GM21515 (cell line): ENCODE data around the gene GBA2.

Experiments used
- ATAC-seq: cut with Tn5 transposase; IDR thresholded peaks from one replicate; pipeline ENCODE4 v1.9.1; 2021; ENCODE audit not compliant: unreplicated experiment

GBA2 gene

DNA sequence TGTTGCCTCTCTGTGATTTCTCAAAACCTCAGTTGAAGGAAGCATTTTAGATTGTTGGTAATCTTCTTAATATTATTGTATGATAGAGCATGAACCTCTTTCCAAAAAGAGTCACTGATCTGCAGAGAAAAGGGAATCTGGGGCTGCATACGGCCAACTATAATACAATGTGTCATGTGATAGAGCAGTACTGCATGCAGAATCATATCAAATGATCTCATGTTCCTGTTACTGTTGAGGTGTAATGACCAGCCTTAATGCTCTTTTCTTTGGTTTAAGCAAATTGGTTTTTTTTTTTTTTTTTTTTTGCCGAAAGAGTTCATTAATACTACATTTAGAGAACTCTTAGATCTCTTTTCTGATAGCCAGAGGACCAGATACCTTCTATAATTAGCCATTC, 18.0 kb upstream of the GBA2 start:
- ATAC-seq = no peak

DNA sequence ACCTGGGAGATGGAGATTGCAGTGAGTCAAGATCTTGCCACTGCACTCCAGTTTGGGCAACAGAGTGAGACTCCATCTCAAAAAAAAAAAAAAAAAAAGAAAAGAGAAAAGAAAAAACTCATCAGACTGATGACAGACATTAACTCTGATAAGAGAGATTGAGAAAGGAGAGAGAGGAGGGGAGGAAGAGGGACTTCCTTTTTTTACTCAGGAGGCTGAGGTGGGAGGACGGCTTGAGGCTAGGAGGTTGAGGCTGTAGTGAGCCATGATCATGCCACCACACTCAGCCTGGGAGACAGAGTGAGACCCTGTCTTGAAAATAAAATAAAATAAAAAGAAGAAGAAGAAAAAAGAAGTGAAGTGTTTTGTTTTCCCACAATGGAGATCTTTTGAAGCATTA, 14.8 kb upstream of the GBA2 start:
- no peak for ATAC-seq

GRCh38 chr9:35763181-35763580, 14.2 kb upstream of the GBA2 start:
- ATAC-seq = no peak

DNA sequence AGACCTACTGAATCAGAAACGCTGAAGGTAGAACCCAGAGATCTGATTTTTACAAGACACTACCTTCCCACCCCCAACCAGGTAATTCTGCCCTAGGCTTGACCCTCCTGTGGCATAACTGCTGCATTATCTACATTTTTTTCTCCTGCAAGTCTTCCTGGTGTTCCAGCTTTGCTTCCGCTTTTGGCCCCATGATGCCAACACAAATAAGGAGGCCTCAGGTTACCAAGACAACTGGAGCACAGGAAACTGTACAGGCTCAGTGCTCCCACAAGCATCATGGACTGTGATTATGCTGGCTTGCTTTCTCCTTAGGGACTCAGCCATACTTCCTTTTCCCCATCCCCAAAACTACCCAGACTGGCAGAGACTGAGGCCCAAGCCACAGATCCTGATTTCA, 11.6 kb upstream of the GBA2 start:
- ATAC-seq = no peak

DNA sequence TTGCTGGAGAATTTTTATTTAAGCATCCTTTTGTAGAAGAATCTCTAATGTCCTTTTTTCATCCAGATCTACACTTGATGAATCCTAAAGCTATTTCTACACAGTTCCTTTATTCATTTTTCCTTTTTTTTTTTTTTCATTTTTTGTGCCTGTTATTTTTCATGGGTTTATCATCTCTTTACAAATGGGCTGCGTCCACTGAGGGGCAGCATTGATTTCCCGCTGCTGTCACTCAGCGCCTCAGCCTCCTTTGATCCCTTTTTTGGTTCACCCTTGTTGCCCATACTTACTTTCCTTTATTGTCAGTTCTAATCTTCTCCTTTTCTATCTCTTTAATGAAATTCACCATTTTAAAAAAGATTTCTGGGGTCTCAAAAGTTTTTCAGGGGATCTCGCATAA, 10.8 kb upstream of the GBA2 start:
- no peak for ATAC-seq

DNA sequence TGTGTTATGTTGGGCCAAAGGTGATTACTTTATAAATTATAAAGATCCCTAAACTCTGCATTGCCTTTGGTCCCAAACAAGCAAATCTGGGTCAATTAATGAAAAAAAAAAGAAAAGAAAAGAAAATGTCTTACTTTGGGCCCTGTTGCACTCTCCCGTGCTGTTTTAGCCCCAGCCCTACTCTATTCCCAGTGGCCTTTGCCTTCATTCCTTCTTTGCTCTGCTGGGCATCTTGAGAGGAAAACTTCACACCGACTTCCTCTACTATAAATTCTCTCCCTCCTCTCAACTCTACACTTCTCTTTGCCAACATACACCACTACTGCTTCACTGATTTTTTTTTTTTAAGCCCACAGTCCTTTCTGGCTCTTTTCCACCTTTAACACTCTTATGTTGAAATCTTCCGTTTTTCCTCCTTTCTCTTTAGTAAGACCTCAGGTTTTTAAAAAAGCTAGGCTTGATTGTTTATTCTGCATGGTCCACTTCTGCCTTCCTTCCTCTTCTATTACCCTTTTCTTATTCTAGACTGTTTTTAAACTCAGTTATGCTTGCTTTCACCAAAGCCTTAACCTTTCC, 9.5 kb upstream of the GBA2 start:
- ATAC-seq = no peak

DNA sequence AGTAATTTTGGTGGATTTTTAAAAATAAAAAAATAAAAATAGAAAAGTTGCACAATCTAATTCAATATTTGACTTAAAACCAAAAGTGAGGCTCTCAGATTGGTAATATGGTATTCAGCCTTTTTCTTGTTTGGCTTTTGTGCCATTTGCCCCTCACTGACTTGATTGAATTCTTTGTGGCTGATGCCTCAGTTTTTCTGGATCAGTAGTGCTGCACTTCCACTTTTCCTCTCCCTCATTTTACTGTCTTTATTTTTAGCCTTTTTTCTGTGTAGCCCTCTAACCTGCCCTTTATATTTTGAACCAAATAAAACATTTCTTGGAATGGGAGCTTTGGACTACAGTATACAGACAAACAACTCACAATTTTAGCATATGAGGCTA, 8.9 kb upstream of the GBA2 start:
- ATAC-seq = no peak

DNA sequence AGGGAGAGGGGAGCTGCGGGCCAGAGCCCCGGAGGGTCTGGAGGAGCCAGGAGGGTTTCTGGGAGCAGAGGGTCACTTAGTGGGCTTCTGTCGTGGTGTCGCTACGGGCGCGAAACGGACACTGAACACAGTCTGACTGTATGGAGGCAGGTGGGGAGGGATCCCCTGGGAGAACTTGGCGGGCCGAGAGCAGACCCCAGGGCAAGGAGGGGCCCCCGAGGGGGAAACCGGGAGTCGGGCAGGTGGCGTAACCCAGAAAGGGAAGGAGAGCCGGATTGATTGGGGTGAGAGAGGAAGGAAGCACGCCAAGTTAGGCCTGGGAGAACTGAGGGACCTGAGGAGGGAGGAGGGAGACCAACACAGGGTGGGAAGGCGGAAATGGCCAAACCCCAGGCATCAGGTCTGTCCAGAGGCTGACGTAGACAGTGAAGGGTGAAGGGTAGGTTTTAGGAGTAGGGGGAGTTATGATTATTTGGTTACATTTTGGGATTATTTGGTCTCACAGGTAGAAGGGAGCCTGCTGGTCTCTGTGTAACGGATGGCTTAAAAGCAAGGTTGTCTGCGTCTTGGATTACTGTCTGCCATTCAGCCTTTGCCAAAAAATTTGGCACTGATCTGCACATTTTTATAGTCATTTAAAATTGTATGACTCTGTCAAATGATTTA, 8.3 kb upstream of the GBA2 start:
- ATAC-seq = peak; percentile 43

- ATAC-seq = peak; percentile 53
These were observed 7.5 kb upstream of the GBA2 start for GRCh38 chr9:35756275-35757225.

GRCh38 chr9:35755071-35755470, 6.0 kb upstream of the GBA2 start:
- no peak for ATAC-seq

- ATAC-seq = no peak
These were observed 5.2 kb upstream of the GBA2 start, which contains the start of gene MSMP for GRCh38 chr9:35754264-35754663. MSMP (minus strand) TSS chr9:35754276; CDS start chr9:35754129, 147 bp downstream.

DNA sequence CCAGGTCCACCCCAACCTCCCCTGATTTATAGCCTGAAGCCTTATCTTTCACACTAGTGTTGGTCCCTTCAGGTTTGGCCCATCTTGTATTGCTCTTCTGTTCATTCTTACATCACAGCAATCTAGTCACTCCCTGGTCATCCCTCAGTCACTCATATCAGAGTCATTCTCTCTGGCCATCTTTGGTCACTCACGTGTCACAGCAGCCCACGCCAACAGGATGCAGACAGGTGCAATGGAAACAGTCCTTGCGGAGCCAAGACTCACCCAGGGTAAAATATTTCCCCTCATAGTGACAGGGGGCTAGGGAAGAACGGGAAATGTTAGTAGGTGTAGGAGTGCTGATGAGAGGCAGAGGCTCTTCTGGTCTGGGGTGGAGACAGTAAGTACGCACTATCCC, 4.4 kb upstream of the GBA2 start:
- ATAC-seq = no peak

DNA sequence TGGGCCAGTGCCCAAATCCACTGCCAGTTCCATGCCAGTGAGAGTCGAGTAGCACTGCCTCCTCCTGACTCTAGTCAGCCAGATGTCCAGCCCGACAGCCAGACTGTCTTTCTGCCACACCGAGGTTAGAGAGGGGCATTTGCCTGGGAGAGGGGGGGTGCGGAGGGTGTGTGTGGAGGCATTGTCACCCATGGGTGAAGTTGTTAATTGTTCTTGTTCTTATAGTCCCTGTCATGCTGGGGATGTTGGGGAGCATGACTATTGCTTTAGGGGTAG, 1.2 kb upstream of the GBA2 start:
- no peak for ATAC-seq

DNA sequence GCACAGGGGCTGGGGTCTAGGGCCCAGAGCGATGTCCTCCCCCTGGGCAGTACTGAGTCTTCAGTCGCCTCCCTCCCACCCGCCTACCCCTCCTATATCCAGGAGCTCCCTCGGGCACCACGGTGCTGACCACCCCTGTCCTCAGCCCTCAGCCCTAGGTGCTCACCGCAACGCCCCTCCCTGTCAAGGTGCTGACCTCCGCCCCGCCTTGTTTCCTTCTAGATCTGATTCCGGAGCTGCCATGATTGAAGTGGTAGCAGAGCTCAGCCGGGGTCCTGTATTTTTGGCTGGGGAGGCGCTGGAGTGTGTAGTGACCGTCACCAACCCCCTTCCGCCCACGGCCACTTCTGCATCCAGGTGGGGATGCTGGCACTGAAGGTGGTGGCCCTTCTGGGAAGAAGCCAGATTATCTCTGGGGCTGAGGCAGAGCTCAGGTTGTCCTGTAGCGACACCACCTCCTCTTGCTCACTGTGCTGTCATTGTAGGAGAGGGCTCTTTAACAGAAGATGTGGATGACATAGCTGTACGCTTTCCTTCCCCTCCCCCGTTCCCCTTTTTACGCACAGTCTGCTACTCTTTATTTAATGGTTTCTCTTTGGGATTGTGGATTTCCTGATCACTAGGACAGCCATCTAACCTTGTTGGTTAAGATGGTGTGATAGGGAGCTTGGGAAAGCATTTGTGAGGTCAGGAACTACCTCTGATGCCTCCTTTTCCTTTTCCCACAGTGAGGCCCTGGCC, 657 bp upstream of the GBA2 start:
- peak; percentile 30 for ATAC-seq

DNA sequence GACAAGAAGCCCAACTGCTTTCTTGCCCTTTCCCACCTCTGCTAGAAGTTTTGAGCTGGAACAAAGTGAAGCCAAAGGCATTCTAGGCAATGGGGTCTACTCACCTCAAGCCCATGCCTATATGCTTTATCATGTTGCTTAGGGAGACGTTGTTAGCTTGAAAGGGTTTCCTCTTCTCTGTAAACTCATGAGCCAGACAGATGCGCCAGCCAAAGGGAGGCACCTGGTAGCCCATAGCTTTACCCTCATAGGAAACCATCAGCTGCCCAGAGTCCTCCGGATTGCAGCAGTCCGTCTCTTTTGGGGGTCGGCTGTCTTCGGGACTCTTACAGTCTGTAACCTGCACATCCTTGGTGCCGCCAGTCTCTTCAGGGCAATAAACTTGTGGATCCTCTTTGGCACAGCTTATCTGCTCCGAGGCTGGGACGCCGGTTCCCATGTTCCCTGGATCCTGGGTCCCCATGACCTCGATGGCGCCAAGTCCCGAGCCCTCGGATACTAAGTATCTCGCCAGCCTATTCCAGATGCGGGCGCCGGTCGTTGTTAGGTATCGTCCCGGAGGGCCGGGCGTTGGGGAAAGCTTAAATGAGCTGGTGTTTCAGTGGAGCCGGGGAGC, 678 bp downstream of the GBA2 start:
- ATAC-seq = no peak

GRCh38 chr9:35746583-35746982, 2.4 kb downstream of the GBA2 start:
- no peak for ATAC-seq

- no peak for ATAC-seq
These were observed 3.5 kb downstream of the GBA2 start for GRCh38 chr9:35745569-35745968.

- no peak for ATAC-seq
These were observed 5.0 kb downstream of the GBA2 start for GRCh38 chr9:35743880-35744518.

- ATAC-seq = no peak
These were observed 5.6 kb downstream of the GBA2 start for GRCh38 chr9:35743452-35743851.

- no peak for ATAC-seq
These were observed 7.3 kb downstream of the GBA2 start for GRCh38 chr9:35741740-35742139.

DNA sequence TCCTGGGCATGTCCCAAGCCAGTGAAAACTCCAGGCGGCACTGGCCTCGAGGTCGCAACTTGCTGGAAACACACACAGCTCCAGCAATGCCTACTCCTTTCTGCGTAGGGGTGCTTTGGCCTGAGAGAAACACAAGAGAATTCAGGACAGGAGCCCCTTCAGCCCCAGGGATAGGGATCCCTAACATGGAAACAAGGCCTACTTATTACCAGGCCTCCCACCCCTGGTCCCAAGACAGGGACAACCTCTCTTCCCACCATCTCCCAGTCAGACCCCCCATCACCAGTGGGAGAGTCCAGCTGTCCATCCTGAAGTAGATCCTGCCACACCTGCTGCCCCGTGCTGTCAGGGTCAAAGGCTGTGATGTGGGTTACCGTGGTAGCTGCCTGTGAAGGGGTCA, 8.8 kb downstream of the GBA2 start:
- ATAC-seq = no peak
